HepG2 (cell line): Measurements from ENCODE around the gene WDR93. TPM values are rescaled to one million over a fixed set of nuclear protein-coding genes. Genes with fewer than 3 reads are reported as not detected.

ENCODE experiments used
- CBFB ChIP-seq: sonication (generic); formaldehyde crosslinking; IDR thresholded peaks from 2 replicates; pipeline ENCODE4 v1.4.0; 2020; ENCODE audit warnings: missing genetic modification reagents
- FOSL1 ChIP-seq: sonication (generic); formaldehyde crosslinking; IDR thresholded peaks from 2 replicates; pipeline ENCODE4 v1.9.0; 2021; ENCODE audit warnings: missing genetic modification reagents, borderline replicate concordance
- GATAD1 ChIP-seq: IDR thresholded peaks from 2 replicates; pipeline ENCODE4 v1.6.1; 2016; ENCODE audit warnings: missing genetic modification reagents, missing compliant biosample characterization
- GTF2F1 ChIP-seq: fragments of 150-350 bp; IDR thresholded peaks from 2 replicates; pipeline ENCODE4 v1.6.1; 2014; ENCODE audit warnings: low read length
- HNRNPL ChIP-seq: fragments of 200-400 bp; formaldehyde crosslinking; IDR thresholded peaks from 2 replicates; pipeline ENCODE4 v1.6.1; 2017; ENCODE audit warnings: mild to moderate bottlenecking, low read depth, low read length
- KAT7 ChIP-seq: IDR thresholded peaks from 2 replicates; pipeline ENCODE4 v1.6.1; 2018; ENCODE audit warnings: borderline replicate concordance, missing compliant biosample characterization
- KMT2A ChIP-seq: sonication (generic); formaldehyde crosslinking; IDR thresholded peaks from 2 replicates; pipeline ENCODE4 v1.4.0; 2020; ENCODE audit warnings: missing genetic modification reagents
- MXI1 ChIP-seq: IDR thresholded peaks from 3 replicates; pipeline ENCODE4 v1.6.1; 2012; ENCODE audit warnings: low read depth, low read length, inconsistent platforms, borderline replicate concordance
- NFKBIZ ChIP-seq: IDR thresholded peaks from 2 replicates; pipeline ENCODE4 v1.6.1; 2018; ENCODE audit warnings: missing genetic modification reagents, missing compliant biosample characterization
- NFRKB ChIP-seq: fragments of 450-650 bp; IDR thresholded peaks from 2 replicates; pipeline ENCODE4 v1.6.1; 2017
- RBFOX2 ChIP-seq: fragments of 200-400 bp; formaldehyde crosslinking; IDR thresholded peaks from 2 replicates; pipeline ENCODE4 v1.6.1; 2017; ENCODE audit warnings: low read depth, mild to moderate bottlenecking, low read length
- REL ChIP-seq: sonication (generic); formaldehyde crosslinking; conservative IDR thresholded peaks from 2 replicates; pipeline ENCODE4 v1.8.0; 2022; ENCODE audit warnings: mild to moderate bottlenecking, missing genetic modification reagents, moderate library complexity
- ZNF121 ChIP-seq: sonication (generic); formaldehyde crosslinking; IDR thresholded peaks from 2 replicates; pipeline ENCODE4 v1.5.0; 2020; ENCODE audit warnings: mild to moderate bottlenecking, missing genetic modification reagents
- ZNF605 ChIP-seq: sonication (generic); formaldehyde crosslinking; IDR thresholded peaks from 2 replicates; pipeline ENCODE4 v1.8.0; 2022; ENCODE audit warnings: mild to moderate bottlenecking, missing genetic modification reagents
- ZNF7 ChIP-seq: IDR thresholded peaks from 2 replicates; pipeline ENCODE4 v1.6.1; 2016; ENCODE audit warnings: missing biosample characterization, missing genetic modification reagents
- ZNF720 ChIP-seq: sonication (generic); formaldehyde crosslinking; IDR thresholded peaks from 2 replicates; pipeline ENCODE4 v1.4.0; 2020; ENCODE audit warnings: missing genetic modification reagents
- ZNF761 ChIP-seq: sonication (generic); formaldehyde crosslinking; conservative IDR thresholded peaks from 2 replicates; pipeline ENCODE4 v1.4.0; 2020; ENCODE audit warnings: mild to moderate bottlenecking, missing genetic modification reagents
- ZNF776 ChIP-seq: sonication (generic); formaldehyde crosslinking; IDR thresholded peaks from 2 replicates; pipeline ENCODE4 v1.4.0; 2020; ENCODE audit warnings: mild to moderate bottlenecking, missing genetic modification reagents
- ZSCAN30 ChIP-seq: sonication (generic); formaldehyde crosslinking; IDR thresholded peaks from 2 replicates; pipeline ENCODE4 v1.5.0; 2020; ENCODE audit warnings: mild to moderate bottlenecking, missing genetic modification reagents
- polyA plus RNA-seq, 8 experiments: library from polyadenylated mRNA; depleted of rRNA in 3 of 8; stranded (reverse) in 7 of 8; unstranded in 1 of 8; fragments of >200 nt; fragmentation: Illumina TruSeq in 4 of 8; extraction: Trizol in 4 of 8; gene quantifications; 2 replicates each; pipeline versions ENCODE4 v1.2.1 to v1.2.3, GENCODE V29; 2011 to 2016; ENCODE audit warnings: low read depth in 4 of 8, missing spikeins in 1 of 8, mixed read lengths in 1 of 8; ENCODE audit not compliant: insufficient read depth in 1 of 8
- total RNA-seq, 5 experiments: library from RNA; depleted of rRNA; stranded (reverse); fragments of >200 nt; fragmentation: Illumina TruSeq; extraction: Trizol; gene quantifications; 2 replicates each; pipeline ENCODE4 v1.2.3, GENCODE V29; 2016; ENCODE audit warnings: low read depth in 1 of 5
- TF ChIP-seq, protein P1 (sequence below): sonication (generic); formaldehyde crosslinking; IDR thresholded peaks from 2 replicates; pipeline ENCODE4 v1.4.0; 2020; ENCODE audit warnings: mild to moderate bottlenecking, missing genetic modification reagents
- TF ChIP-seq, protein P2 (sequence below): sonication (generic); formaldehyde crosslinking; IDR thresholded peaks from 2 replicates; pipeline ENCODE4 v1.4.0; 2020; ENCODE audit warnings: missing genetic modification reagents
- TF ChIP-seq, protein P3 (sequence below): fragments of 450-650 bp; IDR thresholded peaks from 2 replicates; pipeline ENCODE4 v1.6.1; 2016

WDR93 gene
- total and polyA plus RNA-seq, 2 of the 13 experiments (the other 11 are each of a cell fraction or from before 2014, with no cell fraction given), result 0.07 TPM; not detected in 1

DNA sequence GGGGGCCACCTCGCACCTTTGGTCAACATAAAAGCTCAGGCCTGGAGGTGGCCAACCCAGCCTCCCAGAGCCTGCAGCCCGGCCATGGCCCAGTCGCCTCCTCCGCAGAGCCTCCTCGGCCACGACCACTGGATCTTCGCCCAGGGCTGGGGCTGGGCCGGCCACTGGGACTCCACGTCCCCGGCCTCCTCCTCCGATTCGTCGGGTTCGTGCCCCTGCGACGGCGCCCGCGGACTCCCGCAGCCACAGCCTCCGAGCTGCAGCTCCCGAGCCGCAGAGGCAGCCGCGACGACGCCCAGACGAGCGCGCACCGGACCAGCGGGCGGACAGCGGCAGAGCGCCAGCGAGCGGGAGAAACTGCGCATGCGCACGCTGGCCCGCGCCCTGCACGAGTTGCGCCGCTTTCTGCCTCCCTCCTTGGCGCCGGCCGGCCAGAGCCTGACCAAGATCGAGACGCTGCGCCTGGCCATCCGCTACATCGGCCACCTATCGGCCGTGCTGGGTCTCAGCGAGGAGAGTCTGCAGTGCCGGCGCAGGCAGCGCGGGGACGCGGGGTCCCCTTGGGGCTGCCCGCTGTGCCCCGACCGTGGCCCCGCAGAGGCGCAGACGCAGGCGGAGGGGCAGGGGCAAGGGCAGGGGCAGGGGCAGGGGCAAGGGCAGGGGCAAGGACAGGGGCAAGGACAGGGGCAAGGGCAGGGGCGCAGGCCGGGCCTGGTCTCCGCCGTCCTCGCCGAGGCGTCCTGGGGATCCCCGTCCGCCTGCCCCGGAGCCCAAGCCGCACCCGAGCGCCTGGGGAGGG is 85.9 kb downstream of the WDR93 start, which contains the start of gene MESP2 (continued):
- TF ChIP-seq REL, result no peak
- TF ChIP-seq KMT2A (CRISPR knock-in tag), result peak; percentile 55; the same call in 1 of the 2 replicates
- TF ChIP-seq MXI1, result no peak
- no peak for TF ChIP-seq GTF2F1
- TF ChIP-seq, protein P1, sequence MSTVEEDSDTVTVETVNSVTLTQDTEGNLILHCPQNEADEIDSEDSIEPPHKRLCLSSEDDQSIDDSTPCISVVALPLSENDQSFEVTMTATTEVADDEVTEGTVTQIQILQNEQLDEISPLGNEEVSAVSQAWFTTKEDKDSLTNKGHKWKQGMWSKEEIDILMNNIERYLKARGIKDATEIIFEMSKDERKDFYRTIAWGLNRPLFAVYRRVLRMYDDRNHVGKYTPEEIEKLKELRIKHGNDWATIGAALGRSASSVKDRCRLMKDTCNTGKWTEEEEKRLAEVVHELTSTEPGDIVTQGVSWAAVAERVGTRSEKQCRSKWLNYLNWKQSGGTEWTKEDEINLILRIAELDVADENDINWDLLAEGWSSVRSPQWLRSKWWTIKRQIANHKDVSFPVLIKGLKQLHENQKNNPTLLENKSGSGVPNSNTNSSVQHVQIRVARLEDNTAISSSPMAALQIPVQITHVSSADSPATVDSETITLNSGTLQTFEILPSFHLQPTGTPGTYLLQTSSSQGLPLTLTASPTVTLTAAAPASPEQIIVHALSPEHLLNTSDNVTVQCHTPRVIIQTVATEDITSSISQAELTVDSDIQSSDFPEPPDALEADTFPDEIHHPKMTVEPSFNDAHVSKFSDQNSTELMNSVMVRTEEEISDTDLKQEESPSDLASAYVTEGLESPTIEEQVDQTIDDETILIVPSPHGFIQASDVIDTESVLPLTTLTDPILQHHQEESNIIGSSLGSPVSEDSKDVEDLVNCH (CRISPR knock-in tag), result no peak
- no peak for TF ChIP-seq KAT7 (CRISPR knock-in tag)
- peak; percentile 98 for TF ChIP-seq ZNF776 (CRISPR knock-in tag)
- no peak; the same call in 1 of the 2 replicates for TF ChIP-seq ZNF605 (CRISPR knock-in tag)
- TF ChIP-seq, protein P2, sequence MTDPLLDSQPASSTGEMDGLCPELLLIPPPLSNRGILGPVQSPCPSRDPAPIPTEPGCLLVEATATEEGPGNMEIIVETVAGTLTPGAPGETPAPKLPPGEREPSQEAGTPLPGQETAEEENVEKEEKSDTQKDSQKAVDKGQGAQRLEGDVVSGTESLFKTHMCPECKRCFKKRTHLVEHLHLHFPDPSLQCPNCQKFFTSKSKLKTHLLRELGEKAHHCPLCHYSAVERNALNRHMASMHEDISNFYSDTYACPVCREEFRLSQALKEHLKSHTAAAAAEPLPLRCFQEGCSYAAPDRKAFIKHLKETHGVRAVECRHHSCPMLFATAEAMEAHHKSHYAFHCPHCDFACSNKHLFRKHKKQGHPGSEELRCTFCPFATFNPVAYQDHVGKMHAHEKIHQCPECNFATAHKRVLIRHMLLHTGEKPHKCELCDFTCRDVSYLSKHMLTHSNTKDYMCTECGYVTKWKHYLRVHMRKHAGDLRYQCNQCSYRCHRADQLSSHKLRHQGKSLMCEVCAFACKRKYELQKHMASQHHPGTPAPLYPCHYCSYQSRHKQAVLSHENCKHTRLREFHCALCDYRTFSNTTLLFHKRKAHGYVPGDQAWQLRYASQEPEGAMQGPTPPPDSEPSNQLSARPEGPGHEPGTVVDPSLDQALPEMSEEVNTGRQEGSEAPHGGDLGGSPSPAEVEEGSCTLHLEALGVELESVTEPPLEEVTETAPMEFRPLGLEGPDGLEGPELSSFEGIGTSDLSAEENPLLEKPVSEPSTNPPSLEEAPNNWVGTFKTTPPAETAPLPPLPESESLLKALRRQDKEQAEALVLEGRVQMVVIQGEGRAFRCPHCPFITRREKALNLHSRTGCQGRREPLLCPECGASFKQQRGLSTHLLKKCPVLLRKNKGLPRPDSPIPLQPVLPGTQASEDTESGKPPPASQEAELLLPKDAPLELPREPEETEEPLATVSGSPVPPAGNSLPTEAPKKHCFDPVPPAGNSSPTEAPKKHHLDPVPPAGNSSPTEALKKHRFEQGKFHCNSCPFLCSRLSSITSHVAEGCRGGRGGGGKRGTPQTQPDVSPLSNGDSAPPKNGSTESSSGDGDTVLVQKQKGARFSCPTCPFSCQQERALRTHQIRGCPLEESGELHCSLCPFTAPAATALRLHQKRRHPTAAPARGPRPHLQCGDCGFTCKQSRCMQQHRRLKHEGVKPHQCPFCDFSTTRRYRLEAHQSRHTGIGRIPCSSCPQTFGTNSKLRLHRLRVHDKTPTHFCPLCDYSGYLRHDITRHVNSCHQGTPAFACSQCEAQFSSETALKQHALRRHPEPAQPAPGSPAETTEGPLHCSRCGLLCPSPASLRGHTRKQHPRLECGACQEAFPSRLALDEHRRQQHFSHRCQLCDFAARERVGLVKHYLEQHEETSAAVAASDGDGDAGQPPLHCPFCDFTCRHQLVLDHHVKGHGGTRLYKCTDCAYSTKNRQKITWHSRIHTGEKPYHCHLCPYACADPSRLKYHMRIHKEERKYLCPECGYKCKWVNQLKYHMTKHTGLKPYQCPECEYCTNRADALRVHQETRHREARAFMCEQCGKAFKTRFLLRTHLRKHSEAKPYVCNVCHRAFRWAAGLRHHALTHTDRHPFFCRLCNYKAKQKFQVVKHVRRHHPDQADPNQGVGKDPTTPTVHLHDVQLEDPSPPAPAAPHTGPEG, result peak; percentile 89; the same call in 1 of the 2 replicates
- TF ChIP-seq, protein P3, sequence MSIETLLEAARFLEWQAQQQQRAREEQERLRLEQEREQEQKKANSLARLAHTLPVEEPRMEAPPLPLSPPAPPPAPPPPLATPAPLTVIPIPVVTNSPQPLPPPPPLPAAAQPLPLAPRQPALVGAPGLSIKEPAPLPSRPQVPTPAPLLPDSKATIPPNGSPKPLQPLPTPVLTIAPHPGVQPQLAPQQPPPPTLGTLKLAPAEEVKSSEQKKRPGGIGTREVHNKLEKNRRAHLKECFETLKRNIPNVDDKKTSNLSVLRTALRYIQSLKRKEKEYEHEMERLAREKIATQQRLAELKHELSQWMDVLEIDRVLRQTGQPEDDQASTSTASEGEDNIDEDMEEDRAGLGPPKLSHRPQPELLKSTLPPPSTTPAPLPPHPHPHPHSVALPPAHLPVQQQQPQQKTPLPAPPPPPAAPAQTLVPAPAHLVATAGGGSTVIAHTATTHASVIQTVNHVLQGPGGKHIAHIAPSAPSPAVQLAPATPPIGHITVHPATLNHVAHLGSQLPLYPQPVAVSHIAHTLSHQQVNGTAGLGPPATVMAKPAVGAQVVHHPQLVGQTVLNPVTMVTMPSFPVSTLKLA, result no peak
- TF ChIP-seq NFRKB, result no peak
- TF ChIP-seq CBFB (CRISPR knock-in tag), result peak; percentile 84; the same call in 1 of the 2 replicates
- TF ChIP-seq FOSL1 (CRISPR knock-in tag), result no peak
- TF ChIP-seq RBFOX2, result peak; percentile 52
- peak; percentile 90; the same call in 1 of the 2 replicates for TF ChIP-seq ZNF761 (CRISPR knock-in tag)
- TF ChIP-seq ZNF7 (CRISPR knock-in tag), result no peak
- TF ChIP-seq ZSCAN30 (CRISPR knock-in tag), result no peak
- 0 out of 2 replicates have a peak, but pooled peaks have one; percentile 20 for TF ChIP-seq HNRNPL
- no peak; the same call in 1 of the 2 replicates for TF ChIP-seq ZNF121 (CRISPR knock-in tag)
- TF ChIP-seq GATAD1 (CRISPR knock-in tag), result peak; percentile 54; the same call in 1 of the 2 replicates
- no peak for TF ChIP-seq NFKBIZ (CRISPR knock-in tag)
- no peak for TF ChIP-seq ZNF720 (CRISPR knock-in tag)
